Stomach smooth muscle (tissue), 2 donors: Measurements from ENCODE around the gene BCL2A1.

Experiments used
- H3K27ac ChIP-seq: one replicate; pipeline ENCODE4 v1.7.0; 2013; ENCODE audit warnings: mild to moderate bottlenecking, low read length, inconsistent platforms
- H3K27me3 ChIP-seq, 2 donors: one replicate each; pipeline ENCODE4 v1.7.0; 2013; ENCODE audit warnings: low read length in 2 of 2; ENCODE audit not compliant: insufficient read depth in 2 of 2, control insufficient read depth in 1 of 2
- H3K36me3 ChIP-seq, 2 donors: one replicate each; pipeline ENCODE4 v1.7.0; 2013; ENCODE audit warnings: low read length in 2 of 2; ENCODE audit not compliant: control insufficient read depth in 2 of 2, insufficient read depth in 2 of 2
- H3K4me1 ChIP-seq: one replicate; pipeline ENCODE4 v1.7.0; 2013; ENCODE audit warnings: low read length; ENCODE audit not compliant: control insufficient read depth, insufficient read depth
- H3K4me3 ChIP-seq, 2 donors: one replicate each; pipeline ENCODE4 v1.7.0; 2013; ENCODE audit warnings: low read length in 2 of 2
- H3K9ac ChIP-seq, 2 donors: one replicate each; pipeline ENCODE4 v1.7.0; 2013; ENCODE audit warnings: low read length in 2 of 2, mild to moderate bottlenecking in 1 of 2
- H3K9me3 ChIP-seq, 2 donors: one replicate each; pipeline ENCODE4 v1.7.0; 2013; ENCODE audit warnings: low read length in 2 of 2; ENCODE audit not compliant: control insufficient read depth in 2 of 2
- donor health status: healthy.
- donor health status: Pancreatic carcinoma.

The BCL2A1 gene

DNA sequence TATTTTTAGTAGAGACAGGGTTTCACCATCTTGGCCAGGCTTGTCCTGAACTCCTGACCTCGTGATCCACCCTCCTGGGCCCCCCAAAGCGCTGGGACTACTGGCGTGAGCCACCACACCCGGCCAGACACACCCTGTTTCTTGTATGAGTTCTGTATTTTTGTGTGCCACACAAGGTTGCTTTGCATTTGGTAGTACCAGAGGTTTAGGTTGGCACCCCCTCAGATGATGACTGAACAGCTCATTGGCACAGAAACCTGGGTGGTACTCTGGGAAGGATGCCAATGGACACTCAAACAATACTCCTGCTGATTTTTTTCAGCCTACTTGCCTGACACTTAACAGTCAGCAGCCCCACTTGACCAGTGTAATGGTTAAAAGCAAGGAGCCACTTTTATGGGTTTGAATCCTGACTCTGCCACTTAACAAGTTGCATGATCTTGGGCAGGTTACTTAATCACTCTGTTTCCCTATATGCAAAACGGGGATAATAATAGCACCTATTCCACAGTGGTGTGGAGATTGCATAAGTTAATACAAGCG is 39.2 kb upstream of the BCL2A1 start:
- Histone ChIP-seq H3K4me1 (no peaks in the 10 kb centered on the region), H3K27ac (no peak overlapping the region), H3K9me3 (no peaks in the 10 kb centered on the region), H3K36me3 (no peaks in the 10 kb centered on the region), H3K27me3 (no peaks in the 10 kb centered on the region), H3K4me3 (no peak overlapping the region), H3K9ac (no peak overlapping the region)

DNA sequence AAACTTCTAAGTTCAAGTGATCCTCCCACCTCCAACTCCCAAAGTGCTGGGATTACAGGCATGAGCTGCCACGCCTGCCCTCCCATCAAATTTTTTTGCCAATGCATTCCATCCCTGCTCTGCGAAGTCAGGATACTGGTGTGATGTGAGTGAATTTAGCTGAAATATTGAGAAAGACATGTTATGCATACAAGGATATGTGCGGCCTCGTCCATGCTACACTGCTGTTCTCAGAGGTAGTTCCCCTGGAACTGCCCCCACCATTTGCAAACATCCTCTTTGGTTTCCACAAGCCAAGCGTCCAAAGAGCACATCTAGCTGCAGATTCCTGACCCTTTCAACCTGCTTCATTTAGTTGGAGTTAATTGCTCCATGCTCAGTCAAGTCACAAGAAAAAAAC is 36.5 kb upstream of the BCL2A1 start:
- H3K27me3 ChIP-seq = no peaks in the 10 kb centered on the region
- no peak overlapping the region for H3K9ac ChIP-seq
- H3K4me1 ChIP-seq = no peaks in the 10 kb centered on the region
- no peaks in the 10 kb centered on the region for H3K9me3 ChIP-seq
- H3K4me3 ChIP-seq = no peak overlapping the region
- H3K27ac ChIP-seq = no peak overlapping the region
- no peaks in the 10 kb centered on the region for H3K36me3 ChIP-seq

DNA sequence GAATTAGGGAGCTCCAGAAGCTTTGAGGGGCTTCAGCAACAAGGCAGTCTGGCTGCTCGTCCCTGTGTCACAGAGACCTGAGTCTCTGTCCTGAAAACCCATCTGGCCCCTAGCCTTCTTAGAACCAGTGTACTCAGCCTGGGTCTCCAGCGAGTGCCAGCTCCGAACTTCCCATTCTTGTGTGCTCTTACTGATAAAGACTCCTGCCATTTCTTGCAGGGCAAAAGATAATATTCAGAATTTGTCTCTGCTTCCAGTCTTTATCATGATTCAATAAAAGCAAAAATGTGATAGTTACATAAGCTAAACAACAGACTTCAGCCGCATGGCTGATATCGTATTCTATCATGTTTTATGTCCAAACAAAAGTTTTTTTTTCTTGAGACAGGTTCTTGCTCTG is 36.0 kb upstream of the BCL2A1 start:
- no peak overlapping the region for H3K9ac ChIP-seq
- H3K27ac ChIP-seq = no peak overlapping the region
- H3K4me1 ChIP-seq = no peaks in the 10 kb centered on the region
- no peaks in the 10 kb centered on the region for H3K36me3 ChIP-seq
- no peak overlapping the region for H3K4me3 ChIP-seq
- H3K27me3 ChIP-seq = no peaks in the 10 kb centered on the region
- H3K9me3 ChIP-seq = no peaks in the 10 kb centered on the region

DNA sequence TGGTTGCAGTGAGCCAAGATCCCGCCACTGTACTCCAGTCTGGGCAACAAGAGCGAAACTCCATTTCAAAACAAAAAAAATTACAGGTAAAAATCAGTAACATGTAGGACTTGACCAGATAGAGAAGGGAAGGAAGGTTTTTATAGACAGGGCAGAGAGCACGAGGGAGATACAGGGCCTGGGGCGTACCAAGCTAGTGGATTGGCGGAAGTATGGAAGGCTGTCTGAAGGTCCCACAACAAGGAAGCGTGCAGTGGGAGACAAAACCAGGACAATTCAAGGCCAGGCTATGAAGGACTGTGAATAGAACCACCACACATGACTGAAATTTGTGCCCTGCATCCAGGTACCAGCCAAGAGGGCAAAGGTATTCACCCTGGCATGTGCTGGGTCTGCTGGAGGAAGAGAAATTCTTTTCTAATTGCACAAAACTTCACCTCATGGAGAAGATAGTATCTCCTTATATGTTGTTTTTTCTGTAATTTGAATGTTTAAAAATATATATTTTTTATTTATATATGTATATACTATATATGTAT is 33.0 kb upstream of the BCL2A1 start:
- Histone ChIP-seq H3K27ac (no peak overlapping the region), H3K27me3 (no peaks in the 10 kb centered on the region), H3K4me1 (no peaks in the 10 kb centered on the region), H3K9ac (no peak overlapping the region), H3K36me3 (no peaks in the 10 kb centered on the region), H3K4me3 (no peak overlapping the region), H3K9me3 (no peaks in the 10 kb centered on the region)

DNA sequence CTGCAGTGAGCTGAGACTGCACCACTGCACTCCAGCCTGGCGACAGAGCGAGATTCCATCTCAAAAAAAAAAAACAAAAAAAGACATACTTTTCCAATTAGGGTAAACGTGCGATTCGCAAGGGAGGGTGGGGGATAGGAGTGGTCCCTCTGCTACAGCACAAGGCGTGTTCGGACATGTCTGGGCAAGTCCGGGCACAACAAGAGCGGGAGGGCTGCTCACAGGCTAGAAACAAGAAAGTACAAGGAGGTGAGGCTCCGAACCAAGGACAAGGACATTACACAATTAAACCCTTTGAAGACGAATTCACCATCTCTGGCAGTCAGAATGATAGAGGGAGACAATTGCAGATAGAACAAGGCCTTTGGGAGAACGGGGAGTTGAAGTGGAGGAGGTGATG is 32.2 kb upstream of the BCL2A1 start:
- H3K4me1 ChIP-seq = no peaks in the 10 kb centered on the region
- no peak overlapping the region for H3K9ac ChIP-seq
- no peaks in the 10 kb centered on the region for H3K36me3 ChIP-seq
- no peak overlapping the region for H3K27ac ChIP-seq
- H3K27me3 ChIP-seq = no peaks in the 10 kb centered on the region
- H3K9me3 ChIP-seq = no peaks in the 10 kb centered on the region
- no peak overlapping the region for H3K4me3 ChIP-seq

DNA sequence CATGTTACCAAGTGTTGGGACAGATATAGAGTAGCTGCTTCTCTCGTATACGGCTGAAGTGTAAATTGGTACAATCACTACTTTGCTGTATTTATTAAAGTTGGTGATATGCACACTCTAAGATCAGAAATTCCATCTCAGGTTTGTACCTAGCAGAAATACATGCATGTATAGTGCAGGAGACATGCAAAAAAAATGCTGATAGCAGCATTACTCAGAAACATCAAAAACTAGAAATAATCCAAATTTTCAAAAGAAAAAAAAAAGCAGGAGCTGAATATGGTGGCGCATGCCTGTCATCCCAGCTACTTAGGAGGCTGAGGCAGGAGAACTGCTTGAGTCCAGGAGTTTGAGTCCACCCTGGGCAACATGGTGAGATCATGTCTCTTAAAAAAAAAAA is 31.3 kb upstream of the BCL2A1 start:
- Histone ChIP-seq H3K4me3 (no peak overlapping the region), H3K9ac (no peak overlapping the region), H3K36me3 (no peaks in the 10 kb centered on the region), H3K9me3 (no peaks in the 10 kb centered on the region), H3K27me3 (no peaks in the 10 kb centered on the region), H3K4me1 (no peaks in the 10 kb centered on the region), H3K27ac (no peak overlapping the region)

DNA sequence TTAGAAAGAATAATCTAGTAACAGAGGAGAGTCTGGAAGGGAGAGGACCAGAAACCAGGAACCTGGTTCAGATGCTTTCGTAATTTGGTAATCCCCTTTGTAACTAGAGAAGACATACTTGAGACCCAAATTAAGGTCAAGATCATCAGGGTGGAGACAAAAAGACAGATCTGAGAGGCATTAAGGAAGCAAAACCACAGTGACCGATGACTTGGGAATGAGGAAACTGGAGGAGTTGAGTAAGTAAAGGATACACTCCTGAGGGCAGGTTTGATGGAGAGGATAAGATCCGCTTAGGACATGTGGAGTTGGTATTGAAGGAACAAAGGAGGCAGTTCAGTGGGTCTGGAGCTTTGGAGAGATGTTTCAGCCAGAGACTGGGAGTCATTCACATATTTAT is 23.6 kb upstream of the BCL2A1 start:
- H3K9me3 ChIP-seq = no peaks in the 10 kb centered on the region
- peaks cover 0 to 5% of the 10 kb centered on the region in 2 donors for H3K27me3 ChIP-seq
- H3K27ac ChIP-seq = no peak overlapping the region
- no peak overlapping the region for H3K4me3 ChIP-seq
- H3K4me1 ChIP-seq = no peaks in the 10 kb centered on the region
- H3K36me3 ChIP-seq = no peaks in the 10 kb centered on the region
- H3K9ac ChIP-seq = no peak overlapping the region

DNA sequence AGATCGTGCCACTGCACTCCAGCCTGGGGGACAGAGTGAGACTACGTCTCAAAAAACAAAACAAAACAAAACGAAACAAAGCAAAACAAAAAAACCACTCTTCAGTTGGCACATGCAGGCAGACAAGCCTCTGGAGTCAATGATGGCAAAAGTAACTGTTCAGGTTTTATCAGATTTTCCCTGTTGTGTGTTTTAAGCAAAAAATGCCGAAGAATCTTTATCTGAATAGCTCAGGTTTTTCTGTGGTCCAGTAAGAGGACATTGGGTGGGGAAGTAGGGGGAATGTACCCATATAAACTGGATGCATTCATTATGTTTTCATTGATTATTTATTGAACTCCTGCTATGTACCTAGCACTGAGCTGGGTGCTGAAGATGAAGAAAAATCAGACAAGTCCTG is 20.8 kb upstream of the BCL2A1 start:
- H3K9me3 ChIP-seq = no peaks in the 10 kb centered on the region
- H3K9ac ChIP-seq = no peak overlapping the region
- H3K4me3 ChIP-seq = no peak overlapping the region
- no peaks in the 10 kb centered on the region for H3K4me1 ChIP-seq
- no peaks in the 10 kb centered on the region for H3K36me3 ChIP-seq
- no peak overlapping the region for H3K27ac ChIP-seq
- H3K27me3 ChIP-seq = peaks cover 0 to 7% of the 10 kb centered on the region in 2 donors

DNA sequence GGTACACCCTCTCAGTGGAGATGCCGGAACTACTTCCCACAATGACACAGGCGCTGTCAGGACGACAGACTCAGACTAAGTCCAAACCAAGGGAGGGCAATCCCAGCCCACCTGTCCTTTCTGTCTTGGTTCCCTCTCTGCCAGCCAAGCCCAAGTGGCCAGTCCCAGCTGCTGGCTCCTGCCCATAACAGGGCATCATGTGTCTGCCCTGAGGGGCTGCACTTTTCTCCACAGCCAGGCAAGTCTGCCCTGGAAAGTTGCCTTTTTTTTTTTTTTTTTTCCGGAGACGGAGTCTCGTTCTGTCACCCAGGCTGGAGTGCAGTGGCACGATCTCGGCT is 20.0 kb upstream of the BCL2A1 start:
- Histone ChIP-seq H3K9me3 (no peaks in the 10 kb centered on the region), H3K36me3 (no peaks in the 10 kb centered on the region), H3K27ac (no peak overlapping the region), H3K4me3 (no peak overlapping the region), H3K9ac (no peak overlapping the region), H3K4me1 (no peaks in the 10 kb centered on the region), H3K27me3 (peaks cover 0 to 7% of the 10 kb centered on the region in 2 donors)

DNA sequence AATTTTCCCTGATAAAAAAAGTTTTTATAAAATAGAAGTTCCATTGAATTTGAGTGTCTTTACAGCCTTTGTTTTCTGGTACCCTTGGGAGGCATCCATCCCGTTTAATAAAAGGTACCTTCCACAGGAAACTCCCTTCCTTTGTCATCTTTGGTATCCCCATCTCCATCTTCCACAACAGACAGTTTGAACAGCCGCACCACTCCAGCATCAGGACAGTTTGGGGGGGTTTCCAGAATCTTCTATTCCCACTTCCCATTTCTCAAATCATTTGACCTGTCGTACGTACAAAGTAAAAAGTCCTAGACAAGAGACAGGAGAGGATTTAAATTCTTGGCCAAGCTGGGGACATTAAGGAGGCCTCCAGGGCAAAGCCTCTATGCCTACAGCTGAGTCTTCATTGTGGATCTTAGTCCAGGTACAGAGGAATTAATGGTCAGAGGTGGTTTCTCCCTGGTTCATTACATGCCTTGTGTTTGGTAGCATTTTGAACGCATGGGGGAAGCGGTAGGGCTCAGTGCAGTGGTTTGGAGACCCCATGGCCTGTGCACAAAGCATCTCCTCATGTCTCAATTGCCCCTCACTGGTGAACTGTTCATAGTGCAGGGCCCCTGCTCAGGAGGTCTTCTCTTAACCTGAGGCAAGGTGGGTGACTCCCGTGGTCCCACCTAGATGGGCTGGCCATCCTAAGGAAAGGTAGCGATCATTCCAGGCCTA is 19.4 kb upstream of the BCL2A1 start:
- Histone ChIP-seq H3K4me3 (no peak overlapping the region), H3K9ac (no peak overlapping the region), H3K27ac (no peak overlapping the region), H3K27me3 (peaks cover 0 to 7% of the 10 kb centered on the region in 2 donors), H3K9me3 (no peaks in the 10 kb centered on the region), H3K4me1 (no peaks in the 10 kb centered on the region), H3K36me3 (no peaks in the 10 kb centered on the region)

DNA sequence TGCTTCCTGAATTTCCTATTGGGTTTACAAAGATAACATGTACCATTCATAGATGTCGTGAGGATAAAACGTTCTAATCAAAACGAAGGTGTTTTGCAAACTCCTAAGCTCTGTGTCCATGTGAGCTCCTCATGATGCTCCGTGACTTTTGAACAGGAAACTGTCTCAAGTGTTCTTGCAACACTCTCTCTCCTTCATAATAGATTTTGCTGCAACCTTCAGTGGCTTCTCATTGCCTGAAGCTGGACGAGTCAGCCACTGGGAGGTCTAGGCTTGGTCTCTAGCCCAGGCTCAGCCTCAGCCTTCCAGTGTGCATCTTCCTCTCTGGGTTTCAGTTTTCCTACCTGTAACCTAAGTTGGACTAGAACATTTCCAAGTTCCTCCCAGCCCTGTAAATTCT is 18.7 kb upstream of the BCL2A1 start:
- H3K27ac ChIP-seq = no peak overlapping the region
- no peak overlapping the region for H3K9ac ChIP-seq
- H3K9me3 ChIP-seq = no peaks in the 10 kb centered on the region
- no peak overlapping the region for H3K4me3 ChIP-seq
- H3K4me1 ChIP-seq = no peaks in the 10 kb centered on the region
- no peaks in the 10 kb centered on the region for H3K36me3 ChIP-seq
- peaks cover 0 to 4% of the 10 kb centered on the region in 2 donors for H3K27me3 ChIP-seq
